GM10266 (cell line): Measurements from ENCODE around the gene PLEKHG5.

Experiments used
- DNase-seq: peaks from one replicate; pipeline ENCODE4 v3.0.0; 2012; ENCODE audit errors: extremely low spot score
- TF ChIP-seq, protein P1 (sequence below): IDR thresholded peaks from 2 replicates; pipeline ENCODE4 v1.5.1; 2012; ENCODE audit warnings: mild to moderate bottlenecking, low read depth; ENCODE audit not compliant: control insufficient read depth, insufficient read depth; ENCODE audit errors: missing control alignments

The PLEKHG5 gene

DNA sequence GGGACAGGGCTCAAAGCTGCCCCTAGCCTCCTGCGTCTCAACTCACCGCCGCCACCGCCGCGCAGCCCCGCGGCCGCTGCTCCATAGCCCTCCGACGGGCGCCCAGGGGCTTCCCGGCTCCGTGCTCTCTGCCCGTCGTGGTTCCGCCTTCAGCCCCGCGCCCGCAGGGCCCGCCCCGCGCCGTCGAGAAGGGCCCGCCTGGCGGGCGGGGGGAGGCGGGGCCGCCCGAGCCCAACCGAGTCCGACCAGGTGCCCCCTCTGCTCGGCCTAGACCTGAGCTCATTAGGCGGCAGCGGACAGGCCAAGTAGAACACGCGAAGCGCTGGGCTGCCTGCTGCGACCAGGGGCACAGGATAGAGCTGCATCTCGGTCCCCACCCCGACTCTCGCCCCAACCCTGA is 25.4 kb downstream of the PLEKHG5 start, which contains the start of gene TNFRSF25:
Gene TNFRSF25 (minus strand): TSS at position 151 of the 400 bp plus-strand sequence. CDS start 66 bp downstream, at position 85.
- no peak for DNase-seq
- TF ChIP-seq, protein P1, sequence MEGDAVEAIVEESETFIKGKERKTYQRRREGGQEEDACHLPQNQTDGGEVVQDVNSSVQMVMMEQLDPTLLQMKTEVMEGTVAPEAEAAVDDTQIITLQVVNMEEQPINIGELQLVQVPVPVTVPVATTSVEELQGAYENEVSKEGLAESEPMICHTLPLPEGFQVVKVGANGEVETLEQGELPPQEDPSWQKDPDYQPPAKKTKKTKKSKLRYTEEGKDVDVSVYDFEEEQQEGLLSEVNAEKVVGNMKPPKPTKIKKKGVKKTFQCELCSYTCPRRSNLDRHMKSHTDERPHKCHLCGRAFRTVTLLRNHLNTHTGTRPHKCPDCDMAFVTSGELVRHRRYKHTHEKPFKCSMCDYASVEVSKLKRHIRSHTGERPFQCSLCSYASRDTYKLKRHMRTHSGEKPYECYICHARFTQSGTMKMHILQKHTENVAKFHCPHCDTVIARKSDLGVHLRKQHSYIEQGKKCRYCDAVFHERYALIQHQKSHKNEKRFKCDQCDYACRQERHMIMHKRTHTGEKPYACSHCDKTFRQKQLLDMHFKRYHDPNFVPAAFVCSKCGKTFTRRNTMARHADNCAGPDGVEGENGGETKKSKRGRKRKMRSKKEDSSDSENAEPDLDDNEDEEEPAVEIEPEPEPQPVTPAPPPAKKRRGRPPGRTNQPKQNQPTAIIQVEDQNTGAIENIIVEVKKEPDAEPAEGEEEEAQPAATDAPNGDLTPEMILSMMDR: no peak

DNA sequence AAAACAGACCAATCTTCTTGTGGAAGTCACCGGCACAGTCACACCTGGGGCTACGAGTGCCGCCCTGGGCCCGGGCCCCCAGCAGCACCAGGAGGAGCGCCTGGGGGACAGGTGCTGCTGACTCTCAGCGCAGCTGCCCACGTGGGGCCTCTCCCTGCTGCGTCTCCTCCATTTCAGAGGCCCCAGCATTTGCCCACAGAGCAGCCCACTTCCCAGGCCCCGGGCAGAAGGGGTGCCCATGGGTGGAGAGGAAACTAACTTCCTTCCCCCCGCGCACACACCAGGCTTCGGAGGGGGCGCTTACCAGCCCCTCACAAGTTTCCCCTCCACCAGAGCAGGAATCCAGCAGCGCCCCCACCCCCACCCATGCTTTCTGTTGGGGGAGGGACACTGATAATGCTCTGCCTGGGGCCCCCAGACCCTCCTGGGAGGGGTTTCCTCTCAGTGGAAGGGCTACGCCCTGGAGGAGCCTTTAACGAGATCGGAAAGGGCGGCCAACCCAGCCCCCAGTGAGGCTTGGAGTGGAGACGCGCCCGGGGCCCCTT is 25.9 kb downstream of the PLEKHG5 start:
- TF ChIP-seq, protein P1: no peak
- no peak for DNase-seq

DNA sequence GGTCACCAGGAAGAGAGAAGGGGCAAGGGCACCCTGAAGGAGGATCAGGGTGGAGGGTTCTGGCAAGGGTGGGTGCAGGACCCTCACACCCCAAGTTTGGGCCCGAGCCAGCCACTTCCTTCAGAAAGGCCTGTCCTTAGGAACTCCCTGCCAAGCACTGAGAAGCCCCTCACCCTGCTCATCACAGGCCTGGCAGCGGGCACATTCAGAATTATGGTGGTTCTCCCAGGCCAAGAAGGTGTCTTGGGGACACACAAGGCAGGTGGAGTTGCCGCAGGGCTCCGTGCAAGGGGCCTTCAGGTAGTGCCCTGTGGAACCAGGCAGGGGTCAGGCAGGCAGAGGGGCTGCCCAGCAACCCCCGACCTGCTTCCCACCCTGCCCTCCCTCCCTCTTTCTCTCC is 26.6 kb downstream of the PLEKHG5 start:
- TF ChIP-seq, protein P1: no peak
- no peak for DNase-seq

DNA sequence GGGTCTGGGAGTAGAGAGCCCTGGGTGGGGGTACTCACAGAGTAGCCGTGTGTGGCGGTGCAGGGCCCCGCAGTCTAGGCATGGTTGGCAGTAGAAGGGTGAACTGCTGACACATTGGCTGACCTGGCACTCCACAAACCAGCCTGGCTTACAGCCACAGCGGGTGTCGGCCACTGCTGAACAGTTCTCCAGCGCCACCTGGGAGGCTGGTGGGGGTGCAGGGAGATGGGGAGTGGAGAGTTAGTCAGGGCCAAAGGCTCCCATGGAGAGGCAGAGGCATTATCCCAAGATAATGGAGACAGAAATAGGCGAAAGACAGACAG is 27.0 kb downstream of the PLEKHG5 start:
- TF ChIP-seq, protein P1: no peak
- no peak for DNase-seq

DNA sequence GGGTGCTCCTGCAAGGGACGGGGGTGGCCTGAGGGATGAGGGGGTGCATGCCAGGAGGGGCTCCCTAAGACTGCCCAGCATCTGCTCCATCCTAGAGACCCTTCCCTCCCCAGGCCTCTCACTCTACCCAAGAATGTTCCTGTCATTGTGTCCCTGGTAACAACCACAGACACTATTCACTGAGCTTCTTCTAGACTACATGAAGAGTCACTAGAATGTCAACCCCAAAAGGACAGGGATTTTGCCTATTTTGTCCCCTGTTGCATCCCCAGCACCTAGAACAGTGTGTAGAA is 28.4 kb downstream of the PLEKHG5 start:
- DNase-seq: no peak
- TF ChIP-seq, protein P1: no peak

DNA sequence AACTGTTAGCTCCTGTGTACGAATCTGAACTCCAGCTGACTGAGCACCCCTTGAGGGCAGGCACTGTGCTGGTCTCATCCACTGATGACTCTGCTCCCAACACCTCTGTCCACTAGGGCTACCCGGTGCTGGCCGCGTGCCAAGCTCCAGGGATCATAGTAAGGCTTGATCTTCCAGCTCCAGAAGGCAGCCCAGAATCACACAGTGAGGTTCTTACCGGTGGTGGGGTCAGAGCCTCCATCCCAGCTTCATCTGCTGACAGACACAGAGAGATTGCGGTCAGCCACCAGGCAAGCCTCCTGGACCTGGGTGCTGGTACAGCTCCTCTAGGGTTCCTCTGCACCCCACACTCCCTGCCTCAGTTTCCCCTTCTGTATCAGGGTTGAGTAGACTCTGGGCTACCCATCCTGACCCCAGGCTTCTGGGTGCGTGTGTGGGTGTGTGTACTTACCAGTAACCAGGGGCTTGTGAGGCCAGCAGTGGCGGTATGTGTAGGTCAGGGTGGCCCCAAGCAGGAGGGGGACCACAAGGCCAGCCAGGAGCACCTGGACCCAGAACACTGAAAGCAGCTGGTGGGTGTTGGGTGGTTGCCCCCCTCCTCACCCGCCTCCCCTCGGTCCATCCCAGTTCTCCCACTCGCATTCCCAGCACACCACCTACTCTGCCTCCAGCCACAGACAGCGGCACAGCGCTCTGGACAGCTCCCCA is 28.9 kb downstream of the PLEKHG5 start:
- no peak for DNase-seq
- TF ChIP-seq, protein P1: no peak

DNA sequence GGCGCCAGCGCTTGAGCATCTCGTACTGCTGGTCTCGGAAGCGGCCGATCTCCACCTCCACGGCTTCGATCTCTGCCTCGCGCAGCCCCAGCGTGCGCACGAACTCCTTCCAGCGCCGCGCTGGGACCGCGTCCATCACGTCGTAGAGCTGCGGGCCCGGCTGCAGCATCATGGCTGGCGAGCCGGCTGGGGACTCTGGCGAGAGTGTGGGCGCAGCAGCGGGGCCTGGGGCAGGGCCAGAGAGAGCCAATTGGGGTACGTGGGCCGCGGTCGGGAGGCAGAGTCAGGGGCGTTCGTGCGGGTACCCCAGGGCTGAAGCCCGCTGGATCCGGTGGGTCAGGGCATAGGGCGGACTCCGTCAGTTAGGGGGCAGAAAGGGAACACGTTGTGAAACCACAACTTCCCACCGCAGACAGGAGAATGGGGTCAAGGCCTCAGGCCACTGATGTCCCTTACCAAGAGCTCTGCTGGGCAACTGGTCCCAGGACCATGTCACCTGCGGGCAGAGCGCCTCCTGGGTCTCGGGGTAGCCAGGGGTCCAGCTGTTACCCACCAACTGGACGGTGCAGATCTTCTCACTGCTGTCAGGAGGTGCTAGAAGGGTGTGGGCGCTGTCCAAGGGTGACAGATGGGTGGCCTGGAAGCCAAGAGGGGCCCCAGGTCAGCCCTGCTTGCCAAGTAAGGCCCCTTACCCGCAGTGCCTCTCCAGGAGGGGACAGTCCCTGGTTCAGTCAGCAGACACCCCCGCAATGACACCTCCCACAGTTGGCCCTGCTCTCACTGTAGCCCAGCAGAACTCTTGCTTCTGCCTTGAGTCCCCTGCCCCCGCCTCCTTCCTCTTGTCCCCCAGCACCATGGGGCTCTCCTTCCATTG is 29.7 kb downstream of the PLEKHG5 start:
- TF ChIP-seq, protein P1: no peak
- DNase-seq: no peak
